ENCODE measurements around the gene PACRG.

PACRG gene

GRCh38 chr6:163287626-163288025, 559.9 kb downstream of the PACRG start:
- no peak for DNase-seq (ENCODE audit: low read depth)

DNA sequence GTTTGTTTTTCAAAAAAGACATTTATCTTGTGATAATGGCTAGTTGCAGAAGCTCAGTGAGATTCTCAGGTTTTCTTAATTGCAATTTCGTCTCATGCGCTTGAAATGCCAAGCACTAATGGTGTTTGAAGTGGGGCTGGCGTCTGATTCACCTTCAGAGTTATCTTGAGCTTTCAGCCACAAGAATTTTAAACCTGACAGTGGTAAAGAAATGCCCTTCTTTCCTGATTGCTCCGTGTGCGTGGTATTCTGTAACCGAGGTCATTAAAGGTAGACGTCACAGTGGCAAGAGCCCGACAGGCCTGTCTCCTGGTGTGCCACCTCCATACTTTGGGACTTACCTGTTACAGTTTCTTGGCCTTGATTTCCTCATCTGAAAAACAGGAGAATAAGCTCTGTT, 560.3 kb downstream of the PACRG start:
- no peak for DNase-seq (ENCODE audit: low read depth)

GRCh38 chr6:163288915-163289314, 561.1 kb downstream of the PACRG start:
- no peak for DNase-seq (ENCODE audit: low read depth)

GRCh38 chr6:163289447-163289846, 561.7 kb downstream of the PACRG start:
- DNase-seq (ENCODE audit: low read depth), result no peak

DNA sequence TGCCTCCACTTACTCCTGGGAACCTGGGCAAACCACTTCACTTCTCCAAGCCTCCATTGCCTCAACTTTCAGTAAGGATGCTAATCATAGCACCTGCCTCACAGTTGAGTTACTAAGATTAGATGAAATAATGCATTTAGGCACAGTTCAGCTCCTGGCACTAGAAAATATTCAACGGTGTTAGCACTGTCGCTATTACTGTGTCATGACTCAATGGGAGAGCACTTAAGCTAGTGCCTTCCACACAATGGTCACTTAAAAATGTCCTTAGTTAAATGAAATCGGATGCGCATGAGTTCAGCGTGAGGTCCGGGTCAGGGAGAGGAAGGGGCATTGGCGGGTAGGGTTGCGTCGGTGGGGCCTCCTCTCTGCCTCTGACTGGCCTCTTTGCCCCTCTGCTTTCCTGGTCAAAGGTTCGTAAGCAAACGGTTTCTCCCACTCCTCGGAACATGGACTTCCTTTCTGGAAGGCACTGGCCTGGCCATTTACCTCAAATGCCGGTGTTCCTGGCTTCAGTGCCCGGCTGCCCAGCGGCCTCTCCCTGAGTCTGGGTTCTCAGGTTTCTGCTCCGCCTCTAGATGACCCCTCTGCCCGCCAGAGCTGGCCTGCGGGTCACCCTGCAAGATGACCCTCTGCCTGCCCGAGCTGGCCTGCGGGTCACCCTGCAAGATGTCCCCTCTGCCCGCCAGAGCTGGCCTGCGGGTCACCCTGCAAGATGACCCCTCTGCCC, 562.9 kb downstream of the PACRG start:
- DNase-seq (ENCODE audit: low read depth), result no peak

GRCh38 chr6:163291622-163292021, 563.8 kb downstream of the PACRG start:
- no peak for DNase-seq (ENCODE audit: low read depth)

- DNase-seq (ENCODE audit: low read depth), result no peak
Measured at GRCh38 chr6:163293286-163293685, 565.5 kb downstream of the PACRG start.

GRCh38 chr6:163294734-163295133, 567.0 kb downstream of the PACRG start:
- no peak for DNase-seq (ENCODE audit: low read depth)

- DNase-seq (ENCODE audit: low read depth), result no peak
Measured at GRCh38 chr6:163296835-163297519, 569.2 kb downstream of the PACRG start.

DNA sequence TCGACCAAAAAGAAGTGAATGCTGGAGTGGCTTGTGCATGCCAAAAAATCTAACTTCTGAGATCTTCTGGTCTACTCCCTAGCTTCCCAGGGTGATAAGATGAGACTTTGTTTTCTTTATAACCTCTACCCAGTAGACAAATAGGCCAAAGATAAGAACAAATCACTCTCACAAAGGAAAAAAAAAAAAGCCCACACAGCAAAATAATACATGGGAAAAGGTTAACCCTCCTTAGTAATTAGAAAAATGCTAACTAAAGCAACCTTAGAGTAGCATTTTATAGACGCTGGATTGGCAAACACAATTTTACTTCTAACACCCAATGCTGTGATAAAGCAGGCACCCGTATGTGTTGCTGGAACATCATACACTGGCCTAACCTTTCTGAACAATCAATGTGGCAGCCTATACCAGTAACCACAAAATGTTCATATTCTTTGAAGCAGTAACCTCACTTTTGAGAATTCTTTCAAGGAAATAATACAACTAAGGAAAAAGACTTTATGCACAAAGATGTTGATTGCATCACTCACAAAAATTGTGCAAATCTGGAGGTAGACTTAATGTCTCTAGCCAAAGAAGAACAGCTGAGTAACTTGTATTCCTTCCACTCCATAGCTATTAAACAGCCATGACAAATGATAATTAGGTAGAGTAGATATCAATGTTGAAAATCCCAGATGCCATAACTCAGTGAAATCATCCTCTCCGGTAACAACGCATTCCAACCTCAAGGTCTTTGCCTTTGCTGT, 570.5 kb downstream of the PACRG start:
- DNase-seq (ENCODE audit: low read depth), result no peak

GRCh38 chr6:163300838-163301237, 573.1 kb downstream of the PACRG start:
- DNase-seq (ENCODE audit: low read depth), result no peak

DNA sequence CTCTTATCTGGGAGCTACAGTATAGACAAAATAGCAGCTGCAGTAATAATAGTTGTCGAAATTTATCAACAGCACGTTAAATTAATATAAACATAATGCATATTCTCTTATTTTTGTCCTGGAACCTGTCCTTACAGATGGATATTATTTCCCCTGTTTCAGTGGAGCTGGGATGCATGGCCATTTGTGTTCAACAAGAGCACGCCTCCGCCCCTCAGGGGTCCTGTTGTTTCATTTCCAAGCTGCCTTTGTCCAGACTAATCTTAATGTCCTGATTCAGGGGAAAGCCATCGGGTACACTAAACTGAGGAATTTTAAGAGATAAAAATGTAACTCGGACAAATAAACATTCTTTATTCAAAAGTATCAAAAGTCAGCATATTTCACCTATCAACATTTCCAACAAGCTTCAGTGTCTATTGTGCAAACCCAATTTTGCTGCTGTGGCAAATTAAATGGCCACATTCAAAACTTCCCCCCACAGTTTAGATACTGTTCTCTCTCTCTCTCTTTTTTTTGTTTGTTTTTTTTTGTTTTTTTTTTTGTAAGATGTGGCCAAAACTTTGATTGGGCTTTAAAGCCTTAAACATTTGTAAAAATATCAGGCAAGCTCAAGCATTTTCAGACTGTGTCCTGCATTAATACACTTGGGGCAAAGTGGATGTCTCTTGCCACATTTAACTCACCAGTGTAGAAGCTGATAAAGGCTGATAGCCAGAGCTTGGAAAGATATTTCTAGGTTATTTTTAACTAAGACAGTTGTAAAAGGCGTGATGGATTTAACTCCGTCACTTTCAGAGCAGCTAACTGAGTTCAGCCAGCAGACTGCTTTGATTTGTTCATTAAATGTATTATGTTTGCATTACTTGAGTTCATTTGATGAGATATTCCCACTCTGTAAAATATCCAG, 574.2 kb downstream of the PACRG start:
- no peak for DNase-seq (ENCODE audit: low read depth)

DNA sequence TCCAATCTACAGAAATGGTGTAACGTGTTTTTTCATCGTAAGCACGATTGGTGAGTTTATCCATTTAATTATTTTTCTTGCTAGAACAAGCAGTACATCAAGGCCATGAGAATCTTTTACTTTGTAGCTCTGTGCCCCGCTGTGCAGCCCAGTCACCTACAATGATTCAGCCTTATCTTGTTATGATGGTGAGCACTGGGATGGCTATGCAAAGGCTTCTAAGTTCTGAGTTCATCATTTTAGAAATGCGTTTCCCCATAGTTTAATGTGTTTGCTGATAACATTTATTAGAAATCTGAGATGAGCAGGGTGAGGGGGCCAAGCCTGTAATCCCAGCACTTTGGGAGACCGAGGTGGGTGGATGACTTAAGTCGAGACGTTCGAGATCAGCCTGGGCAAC, 575.0 kb downstream of the PACRG start:
- no peak for DNase-seq (ENCODE audit: low read depth)

DNA sequence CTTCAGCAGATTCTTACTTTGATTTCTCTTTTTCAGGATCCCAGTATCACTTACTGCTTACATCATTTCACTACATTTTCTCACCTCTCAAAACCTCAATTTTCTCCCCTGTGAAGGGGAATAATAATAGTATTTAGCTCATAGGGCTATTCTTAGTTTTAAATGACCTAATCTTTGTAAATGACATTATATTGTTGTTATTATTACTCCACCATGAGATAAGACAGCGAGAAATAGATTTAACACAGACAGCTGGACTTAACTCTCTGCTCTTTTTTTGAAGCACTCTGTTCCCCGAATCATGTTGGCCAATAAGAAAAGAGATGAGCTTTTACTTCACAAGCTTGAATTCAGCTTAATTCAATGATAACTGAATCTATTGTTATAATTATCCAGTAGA, 578.2 kb downstream of the PACRG start:
- DNase-seq (ENCODE audit: low read depth), result no peak

- no peak for DNase-seq (ENCODE audit: low read depth)
Measured at GRCh38 chr6:163308629-163309440, 581.1 kb downstream of the PACRG start.

- DNase-seq (ENCODE audit: low read depth), result no peak
Measured at GRCh38 chr6:163309491-163310026, 581.8 kb downstream of the PACRG start.

GRCh38 chr6:163310096-163310972, 582.6 kb downstream of the PACRG start:
- DNase-seq (ENCODE audit: low read depth), result no peak

- DNase-seq (ENCODE audit: low read depth), result no peak
Measured at GRCh38 chr6:163310973-163311383, 583.2 kb downstream of the PACRG start.

GRCh38 chr6:163311830-163312229, 584.1 kb downstream of the PACRG start:
- DNase-seq (ENCODE audit: low read depth), result no peak

GRCh38 chr6:163313566-163313965, 585.8 kb downstream of the PACRG start:
- DNase-seq (ENCODE audit: low read depth), result no peak
